Glutamatergic neuron (in vitro differentiated cells): ENCODE measurements around the gene KRTAP10-1. TPM values are rescaled to one million over a fixed set of nuclear protein-coding genes. Genes with fewer than 3 reads are reported as not detected.
"Not testable (repeated sequence)": the region's sequence is repeated elsewhere in the genome, so short reads cannot be mapped to it uniquely, and the experiment has no call there.

Experiments
- DNase-seq: peaks from one replicate; pipeline ENCODE4 v3.0.0; 2022
- H3K27ac Mint-ChIP-seq: one replicate; pipeline ENCODE4 v1.8.0; 2020; ENCODE audit warnings: mild to moderate bottlenecking, mixed read lengths, inconsistent platforms; ENCODE audit not compliant: unreplicated experiment
- H3K27me3 Mint-ChIP-seq: one replicate; pipeline ENCODE4 v1.8.0; 2020; ENCODE audit warnings: mild to moderate bottlenecking, moderate library complexity, mixed read lengths, inconsistent platforms; ENCODE audit not compliant: unreplicated experiment
- H3K36me3 Mint-ChIP-seq: one replicate; pipeline ENCODE4 v1.8.0; 2020; ENCODE audit warnings: mild to moderate bottlenecking, mixed read lengths, inconsistent platforms; ENCODE audit not compliant: unreplicated experiment
- H3K4me1 Mint-ChIP-seq: one replicate; pipeline ENCODE4 v1.8.0; 2020; ENCODE audit warnings: mild to moderate bottlenecking, low read depth, mixed read lengths, inconsistent platforms; ENCODE audit not compliant: unreplicated experiment
- H3K4me3 Mint-ChIP-seq: one replicate; pipeline ENCODE4 v1.8.0; 2020; ENCODE audit warnings: mild to moderate bottlenecking, mixed read lengths, inconsistent platforms; ENCODE audit not compliant: unreplicated experiment
- H3K9me3 Mint-ChIP-seq: one replicate; pipeline ENCODE4 v1.8.0; 2020; ENCODE audit warnings: mild to moderate bottlenecking, moderate library complexity, mixed read lengths, inconsistent platforms; ENCODE audit not compliant: unreplicated experiment
- total RNA-seq: library from RNA; stranded (reverse); fragmentation: NEBNext Ultra II Directional; extraction: Animal tissue kit (Norgen Biotek cat#: 25700); gene quantifications from one replicate; pipeline ENCODE4 v1.2.1, GENCODE V29; 2021; ENCODE audit not compliant: unreplicated experiment
- TF ChIP-seq, protein P1 (sequence below): fragments of 200-600 bp; sonication (generic); IDR thresholded peaks from one replicate; pipeline ENCODE4 v1.5.0; 2021; ENCODE audit not compliant: partially characterized antibody, unreplicated experiment

KRTAP10-1 gene
- total RNA-seq, 1 donor from 2014 or later: not detected

DNA sequence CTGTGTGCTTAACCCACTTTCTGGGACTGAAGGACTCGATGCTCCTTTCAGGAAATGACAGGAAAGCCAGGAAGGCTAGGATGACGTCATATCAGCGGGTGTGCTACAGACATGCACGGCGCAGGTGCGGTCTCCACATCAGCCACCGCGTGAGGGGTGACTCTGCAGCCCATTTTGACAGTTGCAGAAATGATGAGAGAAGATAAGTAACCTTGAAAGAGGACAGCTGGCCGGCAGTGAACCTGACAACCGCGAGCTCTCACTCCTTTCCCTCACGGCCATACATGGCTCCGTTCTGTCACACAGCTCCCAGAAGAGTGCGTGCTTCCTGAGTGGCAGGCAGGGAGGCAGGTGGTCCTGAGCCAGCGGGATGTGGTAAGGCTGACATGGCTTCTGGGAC lies 42.1 kb upstream of the KRTAP10-1 start:
- Mint-ChIP-seq H3K27me3 (no peaks in the 10 kb centered on the region), H3K4me1 (no peaks in the 10 kb centered on the region), H3K27ac (no peak overlapping the region), H3K4me3 (no peak overlapping the region), H3K9me3 (peaks cover 13% of the 10 kb centered on the region), H3K36me3 (peaks cover 28% of the 10 kb centered on the region)
- TF ChIP-seq, protein P1, sequence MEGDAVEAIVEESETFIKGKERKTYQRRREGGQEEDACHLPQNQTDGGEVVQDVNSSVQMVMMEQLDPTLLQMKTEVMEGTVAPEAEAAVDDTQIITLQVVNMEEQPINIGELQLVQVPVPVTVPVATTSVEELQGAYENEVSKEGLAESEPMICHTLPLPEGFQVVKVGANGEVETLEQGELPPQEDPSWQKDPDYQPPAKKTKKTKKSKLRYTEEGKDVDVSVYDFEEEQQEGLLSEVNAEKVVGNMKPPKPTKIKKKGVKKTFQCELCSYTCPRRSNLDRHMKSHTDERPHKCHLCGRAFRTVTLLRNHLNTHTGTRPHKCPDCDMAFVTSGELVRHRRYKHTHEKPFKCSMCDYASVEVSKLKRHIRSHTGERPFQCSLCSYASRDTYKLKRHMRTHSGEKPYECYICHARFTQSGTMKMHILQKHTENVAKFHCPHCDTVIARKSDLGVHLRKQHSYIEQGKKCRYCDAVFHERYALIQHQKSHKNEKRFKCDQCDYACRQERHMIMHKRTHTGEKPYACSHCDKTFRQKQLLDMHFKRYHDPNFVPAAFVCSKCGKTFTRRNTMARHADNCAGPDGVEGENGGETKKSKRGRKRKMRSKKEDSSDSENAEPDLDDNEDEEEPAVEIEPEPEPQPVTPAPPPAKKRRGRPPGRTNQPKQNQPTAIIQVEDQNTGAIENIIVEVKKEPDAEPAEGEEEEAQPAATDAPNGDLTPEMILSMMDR: no peak
- no peak for DNase-seq

DNA sequence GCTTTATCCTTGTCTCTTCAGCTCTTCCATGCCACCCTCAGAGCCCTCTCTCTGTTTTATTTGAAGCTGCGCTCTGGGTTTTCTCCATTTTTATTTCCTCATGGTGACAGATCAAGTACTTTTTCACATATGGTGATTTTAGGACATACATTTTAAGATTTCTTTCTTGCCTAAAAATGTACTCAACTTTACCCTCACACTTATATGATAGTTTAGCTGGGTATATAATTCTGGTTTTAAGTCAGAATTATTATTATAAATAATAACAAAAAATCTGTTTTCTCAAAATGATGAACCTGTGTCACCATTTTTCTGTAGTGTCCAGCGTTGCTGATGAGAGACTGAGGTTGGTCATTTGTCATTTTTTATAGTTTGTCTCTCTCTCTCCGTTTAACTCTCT lies 41.2 kb upstream of the KRTAP10-1 start:
- H3K27ac Mint-ChIP-seq: no peak overlapping the region
- no peak for DNase-seq
- H3K9me3 Mint-ChIP-seq: peaks cover 13% of the 10 kb centered on the region
- peaks cover 33% of the 10 kb centered on the region for H3K36me3 Mint-ChIP-seq
- no peaks in the 10 kb centered on the region for H3K27me3 Mint-ChIP-seq
- H3K4me1 Mint-ChIP-seq: no peaks in the 10 kb centered on the region
- no peak overlapping the region for H3K4me3 Mint-ChIP-seq
- TF ChIP-seq, protein P1: no peak

DNA sequence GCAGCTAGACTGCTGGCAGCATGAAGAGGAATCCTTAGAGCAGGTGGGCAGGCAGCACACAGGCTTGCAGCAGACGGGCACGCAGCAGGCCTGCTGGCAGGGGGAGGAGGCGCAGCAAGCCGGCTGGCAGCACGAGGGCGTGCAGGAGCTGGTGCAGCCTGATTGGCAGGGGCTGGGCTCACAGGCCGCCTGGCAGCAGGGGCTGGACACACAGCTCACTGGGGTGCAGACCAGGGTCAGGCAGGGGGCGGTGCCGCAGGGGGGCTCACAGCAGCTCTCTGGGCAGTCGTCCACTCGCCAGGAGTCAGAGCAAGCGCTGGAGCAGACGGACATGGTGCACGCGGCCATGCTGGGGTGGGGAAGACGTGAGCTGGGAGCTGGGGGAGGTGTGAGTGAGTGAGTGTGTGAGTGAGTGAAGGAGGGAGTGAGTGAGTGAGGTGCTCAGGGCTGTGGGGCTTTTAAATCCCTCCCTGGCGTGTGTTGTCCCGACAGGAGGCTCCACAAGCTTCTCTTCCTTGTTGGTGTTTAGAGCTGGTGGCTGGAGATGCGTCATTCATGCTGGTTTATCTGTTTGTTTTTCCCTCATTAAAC lies 40.3 kb upstream of the KRTAP10-1 start, which contains the start of gene KRTAP10-5:
Gene KRTAP10-5 (minus strand): TSS at position 374 of the 591 bp plus-strand sequence. CDS start 26 bp downstream, at position 348.
- peak within 1 kb of the TSS; percentile 50 for H3K27ac Mint-ChIP-seq
- not testable (repeated sequence) for H3K4me3 Mint-ChIP-seq, DNase-seq, H3K27me3 Mint-ChIP-seq, H3K4me1 Mint-ChIP-seq
- peaks cover 41% of the 10 kb centered on the region for H3K36me3 Mint-ChIP-seq
- H3K9me3 Mint-ChIP-seq: peaks cover 20% of the 10 kb centered on the region

DNA sequence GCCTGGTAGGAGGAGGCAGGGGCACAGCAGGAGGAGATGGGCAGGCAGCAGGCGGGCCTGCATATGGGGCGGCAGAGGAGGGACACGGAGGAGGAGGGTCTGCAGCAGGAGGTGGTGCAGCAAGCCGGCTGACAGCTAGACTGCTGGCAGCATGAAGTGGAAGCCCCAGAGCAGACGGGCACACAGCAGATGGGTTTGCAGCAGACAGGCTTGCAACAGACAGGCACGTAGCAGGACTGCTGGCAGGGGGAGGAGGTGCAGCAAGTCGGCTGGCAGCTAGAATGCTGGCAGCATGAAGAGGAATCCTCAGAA lies 39.8 kb upstream of the KRTAP10-1 start:
- DNase-seq: no peak

DNA sequence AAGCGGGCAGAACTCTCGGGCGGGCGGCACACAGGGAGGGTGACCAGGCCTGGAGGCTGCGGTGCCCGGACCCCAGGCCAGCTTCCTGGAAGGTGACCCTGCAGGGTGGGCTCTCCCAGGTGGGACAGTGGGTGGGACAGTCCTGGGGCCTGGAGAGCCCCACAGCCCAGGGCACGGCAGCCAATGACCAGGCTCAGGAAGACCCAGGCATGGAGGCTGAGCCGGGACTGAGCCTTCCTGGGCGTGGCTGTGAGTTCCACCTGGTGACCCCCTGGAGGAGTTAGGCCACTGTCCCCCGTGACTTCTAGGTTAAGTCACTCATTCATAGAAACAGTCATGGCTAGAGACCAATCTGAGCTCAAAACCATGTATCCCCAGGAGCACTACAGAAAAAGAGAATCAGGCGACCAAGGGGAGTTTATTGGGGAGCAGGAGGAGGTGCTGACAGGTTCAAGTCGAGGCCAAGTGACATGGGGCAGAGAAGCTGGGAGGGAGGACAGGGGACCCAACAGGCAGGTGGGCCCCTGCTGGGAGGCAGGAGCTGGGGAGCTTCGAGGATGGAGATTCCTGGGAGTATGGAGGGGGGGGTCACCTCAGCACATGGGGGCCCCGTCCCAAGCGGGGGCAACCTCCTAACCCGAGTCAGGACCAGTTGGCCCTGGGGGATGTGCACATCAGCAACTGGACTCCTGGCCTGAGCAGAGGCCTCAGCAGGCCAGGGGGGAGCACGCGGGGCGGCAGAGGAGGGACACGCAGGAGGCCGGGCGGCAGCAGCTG lies 39.2 kb upstream of the KRTAP10-1 start:
- Mint-ChIP-seq H3K36me3 (peaks cover 42% of the 10 kb centered on the region), H3K4me3 (no peak overlapping the region), H3K9me3 (peaks cover 22% of the 10 kb centered on the region), H3K4me1 (no peaks in the 10 kb centered on the region), H3K27me3 (peaks cover 3% of the 10 kb centered on the region), H3K27ac (no peak overlapping the region)
- TF ChIP-seq, protein P1: no peak
- DNase-seq: no peak

More for the DNA sequence above, 39.8 kb upstream of the KRTAP10-1 start:
- H3K9me3 Mint-ChIP-seq: peaks cover 19% of the 10 kb centered on the region
- peak overlapping the region; percentile 50 for H3K27ac Mint-ChIP-seq
- TF ChIP-seq, protein P1: no peak
- no peak overlapping the region for H3K4me3 Mint-ChIP-seq
- peaks cover 42% of the 10 kb centered on the region for H3K36me3 Mint-ChIP-seq
- H3K27me3 Mint-ChIP-seq: peaks cover 1% of the 10 kb centered on the region
- H3K4me1 Mint-ChIP-seq: no peaks in the 10 kb centered on the region
